ENCODE results near the gene RPTOR.

Gene RPTOR

GRCh38 chr17:80884811-80885210 is 340.2 kb downstream of the RPTOR start:
- no peak overlapping the region for H2AK5ac ChIP-seq (ENCODE audit: low read depth, low read length)
- no CpG with 5 or more reads among the region's 22 CpGs for WGBS, 2 donors (ENCODE audit: extremely low coverage in 2 of 2, insufficient read length in 2 of 2, insufficient replicate concordance in 1 of 2)

GRCh38 chr17:80885947-80886582 is 341.4 kb downstream of the RPTOR start:
- Histone ChIP-seq H3K23ac (ENCODE audit: low read depth, low read length, poor library complexity) (peak overlapping the region; percentile 80), H3K4me1 (ENCODE audit: control insufficient read depth in 2 of 2, insufficient read depth in 1 of 2, low read depth in 1 of 2, low read length in 2 of 2) (no peaks in the 10 kb centered on the region), H4K8ac (ENCODE audit: low read depth, low read length) (peak overlapping the region; percentile 92), H4K91ac (ENCODE audit: low read depth, low read length, poor library complexity) (no peak overlapping the region), H2BK120ac (ENCODE audit: low read depth, low read length) (no peak overlapping the region), H3K79me1 (ENCODE audit: low read depth, low read length) (peaks cover 6% of the 10 kb centered on the region), H2BK5ac (ENCODE audit: low read length) (no peak overlapping the region), H2AFZ (ENCODE audit: low read length) (no peak overlapping the region), H3K27me3 (ENCODE audit: control insufficient read depth in 3 of 3, insufficient read depth in 3 of 3, low read depth in 1 of 3, low read length in 3 of 3) (no peaks in the 10 kb centered on the region), H3K4ac (ENCODE audit: low read length) (no peak overlapping the region), H3K18ac (ENCODE audit: low read length) (peak overlapping the region; percentile 27), H2BK15ac (ENCODE audit: low read length) (no peak overlapping the region), H3K4me2 (ENCODE audit: insufficient read depth, low read length, poor library complexity, severe bottlenecking) (no peak overlapping the region), H3K36me3 (replicated peaks in 1 of 2; ENCODE audit: control insufficient read depth in 2 of 2, insufficient read depth in 2 of 2, low read length in 2 of 2) (peaks cover 19 to 61% of the 10 kb centered on the region in 2 donors), H2AK5ac (ENCODE audit: low read depth, low read length) (no peak overlapping the region), H3K9me3 (replicated peaks in 1 of 2; ENCODE audit: control insufficient read depth in 2 of 2, insufficient read depth in 1 of 2, low read depth in 1 of 2, low read length in 2 of 2) (no peaks in the 10 kb centered on the region), H3K14ac (ENCODE audit: low read length) (no peak overlapping the region), H3K4me3 (ENCODE audit: low read length in 2 of 2) (no peak overlapping the region), H3K9ac (ENCODE audit: low read depth, low read length, poor library complexity) (peak overlapping the region; percentile 21), H2BK12ac (ENCODE audit: low read length) (no peak overlapping the region), H3K27ac (replicated peaks; ENCODE audit: low read length) (no peak overlapping the region)
- no peak for DNase-seq (ENCODE audit: low spot score)
- no CpG with 5 or more reads among the region's 22 CpGs for WGBS, 2 donors (ENCODE audit: extremely low coverage in 2 of 2, insufficient read length in 2 of 2, insufficient replicate concordance in 1 of 2)

More at GRCh38 chr17:80884811-80885210, 340.2 kb downstream of the RPTOR start:
- Histone ChIP-seq H3K36me3 (replicated peaks in 1 of 2; ENCODE audit: control insufficient read depth in 2 of 2, insufficient read depth in 2 of 2, low read length in 2 of 2) (peaks cover 19 to 61% of the 10 kb centered on the region in 2 donors), H4K91ac (ENCODE audit: low read depth, low read length, poor library complexity) (no peak overlapping the region), H3K9ac (ENCODE audit: low read depth, low read length, poor library complexity) (peak overlapping the region; percentile 54), H3K14ac (ENCODE audit: low read length) (peak overlapping the region; percentile 40), H3K4me1 (ENCODE audit: control insufficient read depth in 2 of 2, insufficient read depth in 1 of 2, low read depth in 1 of 2, low read length in 2 of 2) (peaks cover 7% of the 10 kb centered on the region in 2 donors), H2BK120ac (ENCODE audit: low read depth, low read length) (no peak overlapping the region), H3K27me3 (ENCODE audit: control insufficient read depth in 3 of 3, insufficient read depth in 3 of 3, low read depth in 1 of 3, low read length in 3 of 3) (no peaks in the 10 kb centered on the region), H3K79me1 (ENCODE audit: low read depth, low read length) (peaks cover 7% of the 10 kb centered on the region), H2BK15ac (ENCODE audit: low read length) (no peak overlapping the region), H3K4ac (ENCODE audit: low read length) (no peak overlapping the region), H3K4me3 (ENCODE audit: low read length in 2 of 2) (no peak overlapping the region), H3K27ac (replicated peaks; ENCODE audit: low read length) (no peak overlapping the region), H3K18ac (ENCODE audit: low read length) (peak overlapping the region; percentile 13), H4K8ac (ENCODE audit: low read depth, low read length) (no peak overlapping the region), H3K23ac (ENCODE audit: low read depth, low read length, poor library complexity) (peak overlapping the region; percentile 65), H2BK5ac (ENCODE audit: low read length) (no peak overlapping the region), H3K4me2 (ENCODE audit: insufficient read depth, low read length, poor library complexity, severe bottlenecking) (no peak overlapping the region), H2BK12ac (ENCODE audit: low read length) (no peak overlapping the region), H3K9me3 (replicated peaks in 1 of 2; ENCODE audit: control insufficient read depth in 2 of 2, insufficient read depth in 1 of 2, low read depth in 1 of 2, low read length in 2 of 2) (peaks cover 0 to 2% of the 10 kb centered on the region in 2 donors), H2AFZ (ENCODE audit: low read length) (no peak overlapping the region)
- DNase-seq (ENCODE audit: low spot score) = no peak

GRCh38 chr17:80886641-80887573 is 342.3 kb downstream of the RPTOR start:
- H2AK5ac ChIP-seq (ENCODE audit: low read depth, low read length) = no peak overlapping the region
- H2BK12ac ChIP-seq (ENCODE audit: low read length) = peak overlapping the region; percentile 90
- H3K18ac ChIP-seq (ENCODE audit: low read length) = peak overlapping the region; percentile 84
- no peak overlapping the region for H2BK15ac ChIP-seq (ENCODE audit: low read length)
- no peak for DNase-seq (ENCODE audit: low spot score)
- H3K27me3 ChIP-seq (ENCODE audit: control insufficient read depth in 3 of 3, insufficient read depth in 3 of 3, low read depth in 1 of 3, low read length in 3 of 3) = no peaks in the 10 kb centered on the region
- H3K36me3 ChIP-seq (replicated peaks in 1 of 2; ENCODE audit: control insufficient read depth in 2 of 2, insufficient read depth in 2 of 2, low read length in 2 of 2) = peaks cover 19 to 54% of the 10 kb centered on the region in 2 donors
- no peak overlapping the region for H3K4me3 ChIP-seq (ENCODE audit: low read length in 2 of 2)
- H3K14ac ChIP-seq (ENCODE audit: low read length) = peak overlapping the region; percentile 82
- peaks cover 0 to 8% of the 10 kb centered on the region in 2 donors for H3K4me1 ChIP-seq (ENCODE audit: control insufficient read depth in 2 of 2, insufficient read depth in 1 of 2, low read depth in 1 of 2, low read length in 2 of 2)
- H3K9me3 ChIP-seq (replicated peaks in 1 of 2; ENCODE audit: control insufficient read depth in 2 of 2, insufficient read depth in 1 of 2, low read depth in 1 of 2, low read length in 2 of 2) = no peaks in the 10 kb centered on the region
- H3K27ac ChIP-seq (replicated peaks; ENCODE audit: low read length) = no peak overlapping the region
- H3K79me1 ChIP-seq (ENCODE audit: low read depth, low read length) = peaks cover 6% of the 10 kb centered on the region
- H2BK5ac ChIP-seq (ENCODE audit: low read length) = no peak overlapping the region
- no peak overlapping the region for H3K4ac ChIP-seq (ENCODE audit: low read length)
- H4K91ac ChIP-seq (ENCODE audit: low read depth, low read length, poor library complexity) = no peak overlapping the region
- no peak overlapping the region for H3K4me2 ChIP-seq (ENCODE audit: insufficient read depth, low read length, poor library complexity, severe bottlenecking)
- H3K9ac ChIP-seq (ENCODE audit: low read depth, low read length, poor library complexity) = peak overlapping the region; percentile 77
- peak overlapping the region; percentile 80 for H3K23ac ChIP-seq (ENCODE audit: low read depth, low read length, poor library complexity)
- H2BK120ac ChIP-seq (ENCODE audit: low read depth, low read length) = no peak overlapping the region
- no peak overlapping the region for H2AFZ ChIP-seq (ENCODE audit: low read length)
- no CpG with 5 or more reads among the region's 42 CpGs for WGBS, 2 donors (ENCODE audit: extremely low coverage in 2 of 2, insufficient read length in 2 of 2, insufficient replicate concordance in 1 of 2)
- peak overlapping the region; percentile 52 for H4K8ac ChIP-seq (ENCODE audit: low read depth, low read length)

- Histone ChIP-seq H3K9ac (ENCODE audit: low read depth, low read length, poor library complexity) (no peak overlapping the region), H2BK12ac (ENCODE audit: low read length) (no peak overlapping the region), H2BK15ac (ENCODE audit: low read length) (no peak overlapping the region), H3K9me3 (replicated peaks in 1 of 2; ENCODE audit: control insufficient read depth in 2 of 2, insufficient read depth in 1 of 2, low read depth in 1 of 2, low read length in 2 of 2) (no peaks in the 10 kb centered on the region), H3K4me3 (ENCODE audit: low read length in 2 of 2) (no peak overlapping the region), H3K4ac (ENCODE audit: low read length) (no peak overlapping the region), H2BK120ac (ENCODE audit: low read depth, low read length) (no peak overlapping the region), H3K79me1 (ENCODE audit: low read depth, low read length) (peaks cover 6% of the 10 kb centered on the region), H3K14ac (ENCODE audit: low read length) (no peak overlapping the region), H3K27ac (replicated peaks; ENCODE audit: low read length) (no peak overlapping the region), H4K8ac (ENCODE audit: low read depth, low read length) (no peak overlapping the region), H3K4me1 (ENCODE audit: control insufficient read depth in 2 of 2, insufficient read depth in 1 of 2, low read depth in 1 of 2, low read length in 2 of 2) (peaks cover 0 to 16% of the 10 kb centered on the region in 2 donors), H3K23ac (ENCODE audit: low read depth, low read length, poor library complexity) (no peak overlapping the region), H2AFZ (ENCODE audit: low read length) (no peak overlapping the region), H4K91ac (ENCODE audit: low read depth, low read length, poor library complexity) (no peak overlapping the region), H2AK5ac (ENCODE audit: low read depth, low read length) (no peak overlapping the region), H3K18ac (ENCODE audit: low read length) (peak overlapping the region; percentile 84), H3K36me3 (replicated peaks in 1 of 2; ENCODE audit: control insufficient read depth in 2 of 2, insufficient read depth in 2 of 2, low read length in 2 of 2) (peaks cover 26 to 50% of the 10 kb centered on the region in 2 donors), H3K4me2 (ENCODE audit: insufficient read depth, low read length, poor library complexity, severe bottlenecking) (no peak overlapping the region), H2BK5ac (ENCODE audit: low read length) (no peak overlapping the region), H3K27me3 (ENCODE audit: control insufficient read depth in 3 of 3, insufficient read depth in 3 of 3, low read depth in 1 of 3, low read length in 3 of 3) (no peaks in the 10 kb centered on the region)
- no peak for DNase-seq (ENCODE audit: low spot score)
- WGBS, 2 donors (ENCODE audit: extremely low coverage in 2 of 2, insufficient read length in 2 of 2, insufficient replicate concordance in 1 of 2) = no CpG with 5 or more reads among the region's 10 CpGs
Observed at GRCh38 chr17:80887639-80888175, 343.1 kb downstream of the RPTOR start.

Measured in neuronal stem cell (in vitro differentiated cells).